Measurements from ENCODE around the gene TLCD4.

GRCh38 chr1:95072532-95073419 lies 44.4 kb upstream of the TLCD4 start, which contains the start of gene ALG14:
- TF ChIP-seq, protein P1, sequence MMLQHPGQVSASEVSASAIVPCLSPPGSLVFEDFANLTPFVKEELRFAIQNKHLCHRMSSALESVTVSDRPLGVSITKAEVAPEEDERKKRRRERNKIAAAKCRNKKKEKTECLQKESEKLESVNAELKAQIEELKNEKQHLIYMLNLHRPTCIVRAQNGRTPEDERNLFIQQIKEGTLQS (CRISPR knock-in tag; conservative IDR thresholded peaks at IDR 0.05), result no peak
- TF ChIP-seq NR1H2 (CRISPR knock-in tag; IDR thresholded peaks at IDR 0.05) (no peak), PRRX2 (CRISPR knock-in tag; IDR thresholded peaks at IDR 0.05) (no peak)
- TF ChIP-seq, protein P2, sequence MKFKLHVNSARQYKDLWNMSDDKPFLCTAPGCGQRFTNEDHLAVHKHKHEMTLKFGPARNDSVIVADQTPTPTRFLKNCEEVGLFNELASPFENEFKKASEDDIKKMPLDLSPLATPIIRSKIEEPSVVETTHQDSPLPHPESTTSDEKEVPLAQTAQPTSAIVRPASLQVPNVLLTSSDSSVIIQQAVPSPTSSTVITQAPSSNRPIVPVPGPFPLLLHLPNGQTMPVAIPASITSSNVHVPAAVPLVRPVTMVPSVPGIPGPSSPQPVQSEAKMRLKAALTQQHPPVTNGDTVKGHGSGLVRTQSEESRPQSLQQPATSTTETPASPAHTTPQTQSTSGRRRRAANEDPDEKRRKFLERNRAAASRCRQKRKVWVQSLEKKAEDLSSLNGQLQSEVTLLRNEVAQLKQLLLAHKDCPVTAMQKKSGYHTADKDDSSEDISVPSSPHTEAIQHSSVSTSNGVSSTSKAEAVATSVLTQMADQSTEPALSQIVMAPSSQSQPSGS (CRISPR knock-in tag; IDR thresholded peaks at IDR 0.05; ENCODE audit: borderline replicate concordance, low read depth), result no peak
